ENCODE results near the gene RCOR3. TPM values are rescaled to one million over a fixed set of nuclear protein-coding genes. Genes with fewer than 3 reads are reported as not detected.

RCOR3 gene
- total and polyA plus RNA-seq, 2 of the 8 experiments (the other 6 are each of a cell fraction or from before 2014, with no cell fraction given): 21.4 to 36.3 TPM

GRCh38 chr1:211319892-211320291 lies 60.7 kb downstream of the RCOR3 start:
- no peak for TF ChIP-seq CBX8 (IDR thresholded peaks at IDR 0.05; ENCODE audit: borderline replicate concordance, low read depth, low read length)

More at GRCh38 chr1:211319892-211320291, 60.7 kb downstream of the RCOR3 start:
- Histone ChIP-seq H3K18ac (ENCODE audit: extremely low read depth, low read length) (no peak overlapping the region), H2BK5ac (ENCODE audit: low read depth, low read length) (no peak overlapping the region), H3K4me3 (ENCODE audit: extremely low read depth in 1 of 4, insufficient read depth in 2 of 4, low read depth in 3 of 4, low read length in 4 of 4) (no peak overlapping the region), H3K4me2 (ENCODE audit: insufficient read depth in 1 of 2, low read depth in 2 of 2, low read length in 2 of 2) (no peak overlapping the region), H3K27ac (ENCODE audit: low read depth, low read length) (no peak overlapping the region), H3K9ac (replicated peaks in 1 of 4; ENCODE audit: extremely low read depth in 1 of 4, low read depth in 3 of 4, low read length in 3 of 4) (no peak overlapping the region), H4K91ac (replicated peaks; ENCODE audit: insufficient read length, low read length) (no peak overlapping the region), H3K36me3 (ENCODE audit: control insufficient read depth in 2 of 4, insufficient read depth in 4 of 4, low read length in 3 of 4) (peaks cover 0 to 9% (median 0%) of the 10 kb centered on the region in 4 experiments; a peak in 2 of 8 replicates), H3K4me1 (replicated peaks in 1 of 4; ENCODE audit: control insufficient read depth in 3 of 4, insufficient read depth in 4 of 4, low read length in 3 of 4) (no peaks in the 10 kb centered on the region), H3K56ac (replicated peaks; ENCODE audit: insufficient read length, low read depth, low read length) (no peak overlapping the region), H3K79me2 (ENCODE audit: control insufficient read depth in 1 of 2, insufficient read depth in 2 of 2, low read length in 2 of 2) (no peaks in the 10 kb centered on the region), H2BK15ac (ENCODE audit: low read length) (no peak overlapping the region), H3K23me2 (ENCODE audit: low read depth, low read length) (no peaks in the 10 kb centered on the region), H2BK20ac (ENCODE audit: low read length) (no peak overlapping the region), H4K5ac (ENCODE audit: insufficient read length, low read depth, low read length) (no peak overlapping the region), H3K4ac (replicated peaks; ENCODE audit: insufficient read length, low read depth, low read length) (no peak overlapping the region), H4K8ac (ENCODE audit: extremely low read depth, insufficient read depth, low read length) (no peak overlapping the region), H2BK120ac (replicated peaks; ENCODE audit: low read depth, low read length) (no peak overlapping the region), H3K14ac (ENCODE audit: insufficient read length) (no peak overlapping the region), H2AFZ (ENCODE audit: low read length) (no peak overlapping the region), H3K27me3 (replicated peaks in 1 of 4; ENCODE audit: control insufficient read depth in 3 of 4, extremely low read depth in 1 of 4, insufficient read depth in 3 of 4, low read length in 3 of 4) (no peaks in the 10 kb centered on the region), H4K20me1 (replicated peaks in 1 of 2; ENCODE audit: control insufficient read depth in 1 of 2, insufficient read depth in 2 of 2, low read length in 2 of 2) (peaks cover 0 to 2% of the 10 kb centered on the region in 2 experiments), H3K23ac (ENCODE audit: insufficient read length) (no peak overlapping the region), H3K9me3 (ENCODE audit: insufficient read depth in 2 of 2, low read depth in 1 of 2, low read length in 1 of 2) (no peaks in the 10 kb centered on the region), H2AK5ac (ENCODE audit: low read depth, low read length) (no peak overlapping the region), H3K79me1 (ENCODE audit: low read depth, low read length) (no peaks in the 10 kb centered on the region), H2BK12ac (ENCODE audit: low read depth, low read length) (no peak overlapping the region)
- no peak for DNase-seq (ENCODE audit: low read depth in 1 of 2, low spot score in 2 of 2)
- no peak for FAIRE-seq
- ChIA-PET CTCF (ENCODE audit: partially characterized antibody) (no interaction called here), POLR2A (ENCODE audit: partially characterized antibody) (no interaction called here)
